BJ (cell line): ENCODE measurements around the gene FAM186B. TPM values are rescaled to one million over a fixed set of nuclear protein-coding genes. Genes with fewer than 3 reads are reported as not detected.
"Not testable (repeated sequence)": the region's sequence is repeated elsewhere in the genome, so short reads cannot be mapped to it uniquely, and the experiment has no call there.

Experiments
- CTCF ChIA-PET: fragments of 350-600 bp; formaldehyde crosslinking; extraction: SDS; loops from one replicate; lab custom pipeline; 2021; ENCODE audit warnings: antibody characterized with exemption, inconsistent platforms; lab: Yijun Ruan, JAX
- POLR2A ChIA-PET: fragments of 300-600 bp; sonication (Branson Sonifier 250); formaldehyde crosslinking; extraction: SDS; loops from one replicate; lab custom pipeline; 2021; ENCODE audit warnings: antibody characterized with exemption; lab: Charles Lee
- DNase-seq: peaks from one replicate; pipeline ENCODE4 v3.0.0-alpha.2; 2011; ENCODE audit warnings: low read depth
- H3K27me3 ChIP-seq: 2 replicates; pipeline ENCODE4 v1.6.0; 2011; ENCODE audit warnings: low read length; ENCODE audit not compliant: control insufficient read depth, insufficient read depth
- H3K36me3 ChIP-seq: 2 replicates; pipeline ENCODE4 v1.5.1; 2011; ENCODE audit warnings: low read length; ENCODE audit not compliant: control insufficient read depth, insufficient read depth
- H3K4me3 ChIP-seq: 2 replicates; pipeline ENCODE4 v1.5.1; 2011; ENCODE audit warnings: low read depth, mild to moderate bottlenecking, control low read depth, low read length
- polyA plus RNA-seq: library from polyadenylated mRNA; depleted of rRNA; stranded (reverse); fragments of >200 nt; gene quantifications from 2 replicates; pipeline ENCODE4 v1.2.3, GENCODE V29; 2011
- TF ChIP-seq, protein P1 (sequence below): IDR thresholded peaks from 2 replicates; pipeline ENCODE4 v1.5.1; 2011; ENCODE audit warnings: low read depth, mild to moderate bottlenecking, control low read depth, inconsistent platforms, low read length, moderate library complexity; ENCODE audit not compliant: insufficient read depth

Gene FAM186B
- polyA plus RNA-seq, 1 experiment = 0.11 TPM

DNA sequence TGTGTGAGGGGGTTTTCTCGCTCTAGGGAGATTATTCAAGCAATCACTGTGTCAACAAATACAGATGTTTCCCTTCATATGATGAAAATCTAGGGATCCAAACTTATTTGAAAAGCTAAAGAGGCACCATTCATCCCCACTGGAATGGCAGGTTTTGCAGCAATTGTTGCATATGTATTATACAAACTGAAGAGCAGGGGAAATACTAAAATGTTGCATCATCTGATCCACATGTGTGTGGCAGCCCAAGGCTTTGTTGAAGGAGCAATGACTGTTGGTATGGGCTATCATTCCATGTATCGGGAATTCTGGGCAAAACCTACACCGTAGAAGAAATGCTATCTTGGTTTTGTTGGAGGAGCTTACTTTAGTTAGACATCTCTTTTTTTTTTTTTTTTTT, 13.8 kb upstream of the FAM186B start:
- ChIA-PET POLR2A (no interaction called here), CTCF (interaction anchor here (0.9 to 3.0 kb wide), 2 partner anchors 14 to 39 kb away, joined by 3 to 7 read pairs; partner anchors contain the start of gene FAM186B)
- DNase-seq = no peak
- no peak overlapping the region for H3K4me3 ChIP-seq
- TF ChIP-seq, protein P1, sequence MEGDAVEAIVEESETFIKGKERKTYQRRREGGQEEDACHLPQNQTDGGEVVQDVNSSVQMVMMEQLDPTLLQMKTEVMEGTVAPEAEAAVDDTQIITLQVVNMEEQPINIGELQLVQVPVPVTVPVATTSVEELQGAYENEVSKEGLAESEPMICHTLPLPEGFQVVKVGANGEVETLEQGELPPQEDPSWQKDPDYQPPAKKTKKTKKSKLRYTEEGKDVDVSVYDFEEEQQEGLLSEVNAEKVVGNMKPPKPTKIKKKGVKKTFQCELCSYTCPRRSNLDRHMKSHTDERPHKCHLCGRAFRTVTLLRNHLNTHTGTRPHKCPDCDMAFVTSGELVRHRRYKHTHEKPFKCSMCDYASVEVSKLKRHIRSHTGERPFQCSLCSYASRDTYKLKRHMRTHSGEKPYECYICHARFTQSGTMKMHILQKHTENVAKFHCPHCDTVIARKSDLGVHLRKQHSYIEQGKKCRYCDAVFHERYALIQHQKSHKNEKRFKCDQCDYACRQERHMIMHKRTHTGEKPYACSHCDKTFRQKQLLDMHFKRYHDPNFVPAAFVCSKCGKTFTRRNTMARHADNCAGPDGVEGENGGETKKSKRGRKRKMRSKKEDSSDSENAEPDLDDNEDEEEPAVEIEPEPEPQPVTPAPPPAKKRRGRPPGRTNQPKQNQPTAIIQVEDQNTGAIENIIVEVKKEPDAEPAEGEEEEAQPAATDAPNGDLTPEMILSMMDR = no peak
- peaks cover 4% of the 10 kb centered on the region for H3K27me3 ChIP-seq
- H3K36me3 ChIP-seq = no peaks in the 10 kb centered on the region

DNA sequence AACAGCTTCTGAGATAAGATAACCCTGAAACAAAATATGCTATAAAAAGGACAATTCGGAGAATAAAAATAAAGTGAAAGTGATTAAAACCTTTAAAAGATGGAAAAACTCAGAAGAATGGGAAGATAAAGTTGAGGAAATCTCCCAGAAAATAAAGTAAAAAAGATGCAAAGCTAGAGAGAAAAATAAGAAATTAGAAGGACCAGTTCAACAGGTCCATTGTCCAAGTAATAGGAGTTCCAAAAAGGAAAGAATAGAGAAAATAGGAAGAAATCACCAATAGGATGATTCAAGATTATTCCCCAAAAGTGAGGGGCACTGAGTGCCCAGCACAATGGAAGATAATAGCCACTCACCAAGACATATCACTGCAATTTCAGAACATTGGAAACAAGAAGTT, 13.1 kb upstream of the FAM186B start:
- no peaks in the 10 kb centered on the region for H3K36me3 ChIP-seq
- DNase-seq = no peak
- POLR2A ChIA-PET = no interaction called here
- CTCF ChIA-PET = interaction anchor here (0.9 to 3.0 kb wide), 2 partner anchors 14 to 38 kb away, joined by 3 to 7 read pairs; partner anchors contain the start of gene FAM186B
- no peak overlapping the region for H3K4me3 ChIP-seq
- H3K27me3 ChIP-seq = peaks cover 4% of the 10 kb centered on the region
- TF ChIP-seq, protein P1 = no peak

GRCh38 chr12:49616533-49617219, 11.2 kb upstream of the FAM186B start:
- Histone ChIP-seq H3K27me3 (peaks cover 4% of the 10 kb centered on the region), H3K4me3 (no peak overlapping the region), H3K36me3 (no peaks in the 10 kb centered on the region)
- TF ChIP-seq, protein P1 = no peak
- ChIA-PET POLR2A (interaction anchor here (0.6 kb wide), 1 partner anchor 9 kb away, joined by 3 read pairs; no protein-coding TSS in a partner anchor), CTCF (no interaction called here)
- DNase-seq = no peak

DNA sequence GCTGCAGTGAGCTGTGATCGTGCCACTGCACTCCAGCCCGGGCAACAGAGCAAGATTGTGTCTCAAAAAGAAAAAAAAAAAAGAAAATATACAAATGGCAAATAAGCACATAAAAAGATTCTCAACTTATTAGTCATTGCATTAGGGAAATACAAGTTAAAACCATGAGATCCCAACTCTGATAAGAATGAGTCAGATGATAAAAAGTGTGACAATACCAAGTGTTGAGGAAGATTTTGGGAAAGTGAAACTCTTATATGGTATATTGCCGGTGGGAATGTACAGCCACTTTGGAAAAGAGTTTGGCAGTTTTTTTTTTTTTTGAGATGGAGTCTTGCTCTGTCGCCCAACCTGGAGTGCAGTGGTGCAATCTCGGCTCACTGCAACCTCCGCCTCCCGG, 10.3 kb upstream of the FAM186B start:
- TF ChIP-seq, protein P1 = no peak
- POLR2A ChIA-PET = no interaction called here
- CTCF ChIA-PET = interaction anchor here (1.0 to 1.4 kb wide), 2 partner anchors 11 to 21 kb away, joined by 3 read pairs; no protein-coding TSS in a partner anchor
- Histone ChIP-seq H3K27me3 (peaks cover 4% of the 10 kb centered on the region), H3K36me3 (no peaks in the 10 kb centered on the region), H3K4me3 (no peak overlapping the region)
- DNase-seq = peak; percentile 18

- DNase-seq = no peak
- Histone ChIP-seq H3K4me3 (no peak overlapping the region), H3K36me3 (no peaks in the 10 kb centered on the region), H3K27me3 (no peaks in the 10 kb centered on the region)
- TF ChIP-seq, protein P1 = no peak
- ChIA-PET POLR2A (no interaction called here), CTCF (no interaction called here)
Measured at GRCh38 chr12:49612210-49612609, 6.8 kb upstream of the FAM186B start.

GRCh38 chr12:49610785-49611184, 5.3 kb upstream of the FAM186B start:
- DNase-seq, POLR2A ChIA-PET, H3K27me3 ChIP-seq, H3K4me3 ChIP-seq, CTCF ChIA-PET, H3K36me3 ChIP-seq: not testable (repeated sequence)
